Kidney tubule cell (primary cell): ENCODE measurements around the gene F3.

Source experiments
- DNase-seq: peaks from one replicate; pipeline ENCODE4 v3.0.0-alpha.2; 2018; ENCODE audit warnings: low spot score

Gene F3

GRCh38 chr1:94552071-94552586 is 10.6 kb upstream of the F3 start:
- peak; percentile 59 for DNase-seq

GRCh38 chr1:94551449-94551848 is 9.9 kb upstream of the F3 start:
- no peak for DNase-seq

- no peak for DNase-seq
Observed at GRCh38 chr1:94550800-94551241, 9.3 kb upstream of the F3 start.

- DNase-seq = no peak
Observed at GRCh38 chr1:94550396-94550795, 8.8 kb upstream of the F3 start.

GRCh38 chr1:94549706-94550105 is 8.1 kb upstream of the F3 start:
- no peak for DNase-seq

- no peak for DNase-seq
Observed at GRCh38 chr1:94544706-94545490, 3.3 kb upstream of the F3 start.

- no peak for DNase-seq
Observed at GRCh38 chr1:94543893-94544635, 2.5 kb upstream of the F3 start.

- peak; percentile 50 for DNase-seq
Observed at GRCh38 chr1:94543001-94543400, 1.4 kb upstream of the F3 start.

GRCh38 chr1:94542088-94542870 is 720 bp upstream of the F3 start:
- no peak for DNase-seq

- no peak for DNase-seq
Observed at GRCh38 chr1:94540440-94541245, 916 bp downstream of the F3 start.

GRCh38 chr1:94539496-94539895 is 2.1 kb downstream of the F3 start:
- DNase-seq = peak; percentile 54

GRCh38 chr1:94538243-94538827 is 3.2 kb downstream of the F3 start:
- DNase-seq = no peak

- DNase-seq = no peak
Observed at GRCh38 chr1:94537254-94537653, 4.3 kb downstream of the F3 start.

- no peak for DNase-seq
Observed at GRCh38 chr1:94535879-94536278, 5.7 kb downstream of the F3 start.

GRCh38 chr1:94535095-94535494 is 6.5 kb downstream of the F3 start:
- no peak for DNase-seq

GRCh38 chr1:94532077-94532476 is 9.5 kb downstream of the F3 start:
- DNase-seq = peak; percentile 46

- no peak for DNase-seq
Observed at GRCh38 chr1:94531664-94532063, 9.9 kb downstream of the F3 start.

GRCh38 chr1:94530373-94530878 is 11.1 kb downstream of the F3 start:
- DNase-seq = no peak

- DNase-seq = no peak
Observed at GRCh38 chr1:94529416-94529815, 12.1 kb downstream of the F3 start.

- DNase-seq = no peak
Observed at GRCh38 chr1:94528826-94529225, 12.7 kb downstream of the F3 start.

GRCh38 chr1:94528299-94528698 is 13.3 kb downstream of the F3 start:
- DNase-seq = no peak
